H1 (cell line): ENCODE results near the gene CAPN10. TPM values are rescaled to one million over a fixed set of nuclear protein-coding genes. Genes with fewer than 3 reads are reported as not detected.

Source experiments
- CTCF ChIA-PET: fragments of 300-600 bp; sonication (Branson Sonifier 250); formaldehyde crosslinking; loops from one replicate; lab custom pipeline; 2021; ENCODE audit not compliant: partially characterized antibody; lab: Charles Lee
- POLR2A ChIA-PET: fragments of 300-600 bp; sonication (Branson Sonifier 250); formaldehyde crosslinking; loops from one replicate; lab custom pipeline; 2021; ENCODE audit warnings: inconsistent platforms; ENCODE audit not compliant: partially characterized antibody; lab: Charles Lee
- DNase-seq, 2 experiments: peaks; one replicate each; pipeline versions ENCODE4 v3.0.0 to v3.0.0-alpha.2; 2010 to 2022; ENCODE audit warnings: low spot score in 2 of 2, low read depth in 1 of 2, mixed read lengths in 1 of 2
- FAIRE-seq: peaks from 2 replicates; lab custom pipeline; 2011; peaks lifted over from hg19 to GRCh38; lab: Jason Lieb, UNC
- H2AFZ ChIP-seq: 2 replicates; pipeline ENCODE4 v1.8.1; 2012; ENCODE audit warnings: low read length, inconsistent platforms
- H2AK5ac ChIP-seq: 2 replicates; pipeline ENCODE4 v1.6.1; 2013; ENCODE audit warnings: low read depth, low read length
- H2BK120ac ChIP-seq: replicated peaks from 2 replicates; pipeline ENCODE3; 2013; ENCODE audit warnings: low read depth, low read length, inconsistent platforms
- H2BK12ac ChIP-seq: 2 replicates; pipeline ENCODE4 v1.6.1; 2013; ENCODE audit warnings: low read depth, low read length
- H2BK15ac ChIP-seq: 2 replicates; pipeline ENCODE4 v1.6.1; 2013; ENCODE audit warnings: low read length
- H2BK20ac ChIP-seq: 2 replicates; pipeline ENCODE4 v1.6.1; 2013; ENCODE audit warnings: low read length
- H2BK5ac ChIP-seq: 2 replicates; pipeline ENCODE4 v1.6.1; 2013; ENCODE audit warnings: low read depth, low read length
- H3K14ac ChIP-seq: 2 replicates; pipeline ENCODE4 v1.6.1; 2013; ENCODE audit warnings: inconsistent platforms; ENCODE audit not compliant: insufficient read length
- H3K18ac ChIP-seq: 2 replicates; pipeline ENCODE4 v1.6.1; 2013; ENCODE audit warnings: low read length; ENCODE audit errors: extremely low read depth
- H3K23ac ChIP-seq: 2 replicates; pipeline ENCODE4 v1.6.1; 2013; ENCODE audit warnings: inconsistent platforms; ENCODE audit not compliant: insufficient read length
- H3K23me2 ChIP-seq: 2 replicates; pipeline ENCODE4 v1.6.1; 2013; ENCODE audit warnings: low read depth, low read length
- H3K27ac ChIP-seq: 2 replicates; pipeline ENCODE4 v1.6.1; 2011; ENCODE audit warnings: low read depth, low read length, inconsistent platforms
- H3K27me3 ChIP-seq, 4 experiments: replicated peaks in 1 of 4; 1 replicate in 1 of 4; 2 replicates in 3 of 4; pipeline versions ENCODE4 v1.6.1 to v1.8.1; 2011 to 2013; ENCODE audit warnings: low read length in 3 of 4, mild to moderate bottlenecking in 3 of 4, inconsistent platforms in 2 of 4, mixed read lengths in 2 of 4, moderate library complexity in 1 of 4; ENCODE audit not compliant: control insufficient read depth in 3 of 4, insufficient read depth in 3 of 4; ENCODE audit errors: extremely low read depth in 1 of 4
- H3K36me3 ChIP-seq, 4 experiments: 2 replicates each; pipeline versions ENCODE4 v1.6.1 to v1.8.1; 2011 to 2013; ENCODE audit warnings: mild to moderate bottlenecking in 4 of 4, low read length in 3 of 4, moderate library complexity in 2 of 4, control low read depth in 1 of 4, inconsistent platforms in 1 of 4; ENCODE audit not compliant: insufficient read depth in 4 of 4, control insufficient read depth in 2 of 4
- H3K4ac ChIP-seq: replicated peaks from 2 replicates; pipeline ENCODE3; 2013; ENCODE audit warnings: low read length, low read depth, mixed read lengths, inconsistent platforms; ENCODE audit not compliant: insufficient read length
- H3K4me1 ChIP-seq, 4 experiments: replicated peaks in 1 of 4; 1 replicate in 1 of 4; 2 replicates in 3 of 4; pipeline versions ENCODE4 v1.6.1 to v1.8.1; 2011 to 2013; ENCODE audit warnings: low read length in 3 of 4, inconsistent platforms in 2 of 4, mixed read lengths in 1 of 4; ENCODE audit not compliant: insufficient read depth in 4 of 4, control insufficient read depth in 3 of 4
- H3K4me2 ChIP-seq, 2 experiments: 2 replicates each; pipeline versions ENCODE4 v1.6.1 to v1.8.1; 2011 to 2013; ENCODE audit warnings: low read depth in 2 of 2, low read length in 2 of 2, control low read depth in 1 of 2, inconsistent platforms in 1 of 2, mild to moderate bottlenecking in 1 of 2; ENCODE audit not compliant: insufficient read depth in 1 of 2
- H3K4me3 ChIP-seq, 4 experiments: fragments of 200-600, 300-600 bp in 1 of 4; sonication (generic), shearing (Covaris generic), sonication (Bioruptor Twin) in 1 of 4; 2 replicates each; pipeline versions ENCODE4 v1.5.1 to v1.8.1; 2011 to 2016; ENCODE audit warnings: low read length in 4 of 4, low read depth in 3 of 4, control low read depth in 2 of 4, inconsistent platforms in 2 of 4, mild to moderate bottlenecking in 2 of 4, mixed read lengths in 1 of 4, moderate library complexity in 1 of 4; ENCODE audit not compliant: insufficient read depth in 2 of 4; ENCODE audit errors: extremely low read depth in 1 of 4
- H3K56ac ChIP-seq: replicated peaks from 2 replicates; pipeline ENCODE3; 2013; ENCODE audit warnings: low read depth, mild to moderate bottlenecking, mixed read lengths, low read length, inconsistent platforms; ENCODE audit not compliant: insufficient read length
- H3K79me1 ChIP-seq: 2 replicates; pipeline ENCODE4 v1.6.1; 2013; ENCODE audit warnings: low read depth, low read length, control low read depth
- H3K79me2 ChIP-seq, 2 experiments: 2 replicates each; pipeline versions ENCODE4 v1.6.1 to v1.8.1; 2012 to 2013; ENCODE audit warnings: low read length in 2 of 2, mild to moderate bottlenecking in 2 of 2, inconsistent platforms in 1 of 2; ENCODE audit not compliant: insufficient read depth in 2 of 2, control insufficient read depth in 1 of 2
- H3K9ac ChIP-seq, 4 experiments: replicated peaks in 1 of 4; 1 replicate in 1 of 4; 2 replicates in 3 of 4; pipeline versions ENCODE4 v1.6.1 to v1.8.1; 2011 to 2013; ENCODE audit warnings: low read depth in 3 of 4, low read length in 3 of 4, control low read depth in 2 of 4, mild to moderate bottlenecking in 2 of 4, moderate library complexity in 2 of 4, inconsistent platforms in 1 of 4; ENCODE audit errors: extremely low read depth in 1 of 4
- H3K9me3 ChIP-seq, 2 experiments: 2 replicates each; pipeline versions ENCODE4 v1.6.1 to v1.8.1; 2012 to 2013; ENCODE audit warnings: mild to moderate bottlenecking in 2 of 2, moderate library complexity in 2 of 2, control low read depth in 1 of 2, inconsistent platforms in 1 of 2, low read depth in 1 of 2, low read length in 1 of 2, mixed read lengths in 1 of 2; ENCODE audit not compliant: insufficient read depth in 2 of 2
- H4K20me1 ChIP-seq, 2 experiments: replicated peaks in 1 of 2; 2 replicates each; pipeline versions ENCODE3 to v1.8.1; 2011 to 2013; ENCODE audit warnings: inconsistent platforms in 2 of 2, low read length in 2 of 2, mild to moderate bottlenecking in 1 of 2; ENCODE audit not compliant: insufficient read depth in 2 of 2, control insufficient read depth in 1 of 2
- H4K5ac ChIP-seq: 2 replicates; pipeline ENCODE4 v1.6.1; 2013; ENCODE audit warnings: low read length, low read depth, mixed read lengths, inconsistent platforms; ENCODE audit not compliant: insufficient read length
- H4K8ac ChIP-seq: 2 replicates; pipeline ENCODE4 v1.8.0; 2013; ENCODE audit warnings: mild to moderate bottlenecking, moderate library complexity, low read length, inconsistent platforms; ENCODE audit not compliant: insufficient read depth; ENCODE audit errors: extremely low read depth
- H4K91ac ChIP-seq: replicated peaks from 2 replicates; pipeline ENCODE3; 2013; ENCODE audit warnings: low read length, mixed read lengths, inconsistent platforms; ENCODE audit not compliant: insufficient read length
- CTBP2 ChIP-seq: IDR thresholded peaks from 2 replicates; pipeline ENCODE4 v1.7.0; 2011; ENCODE audit warnings: borderline replicate concordance, mild to moderate bottlenecking, moderate library complexity, mixed read lengths, low read length; ENCODE audit not compliant: insufficient read depth, insufficient read length
- EGR1 ChIP-seq: IDR thresholded peaks from 2 replicates; pipeline ENCODE4 v1.6.1; 2011; ENCODE audit warnings: low read depth, low read length, borderline replicate concordance
- GABPA ChIP-seq: IDR thresholded peaks from 2 replicates; pipeline ENCODE4 v1.6.1; 2011; ENCODE audit warnings: mild to moderate bottlenecking, low read length, moderate library complexity, borderline replicate concordance; ENCODE audit not compliant: insufficient read depth
- WGBS, 2 experiments: shearing (Covaris generic) in 1 of 2; methylation state at CpG; one replicate each; pipeline versions ENCODE4 v1.1.6 to v1.1.7; 2013 to 2015; ENCODE audit warnings: low lambda C conversion rate in 2 of 2, mixed read lengths in 2 of 2, inconsistent platforms in 1 of 2, low coverage in 1 of 2, missing lambda C conversion rate in 1 of 2; ENCODE audit not compliant: insufficient replicate concordance in 2 of 2, insufficient coverage in 1 of 2, insufficient read length in 1 of 2; ENCODE audit errors: extremely low coverage in 1 of 2, missing lambda C conversion rate in 1 of 2; 5-methylcytosine and 5-hydroxymethylcytosine counted together
- polyA plus RNA-seq, 7 experiments: library from polyadenylated mRNA; depleted of rRNA in 3 of 7; stranded (reverse) in 5 of 7; unstranded in 2 of 7; fragments of >200 nt in 5 of 7; fragments of 200-250 nt in 2 of 7; gene quantifications; 1 replicate in 5 of 7; 2 replicates in 1 of 7; 4 replicates in 1 of 7; pipeline versions ENCODE4 v1.2.1 to v1.2.3, GENCODE V29; 2011 to 2013; ENCODE audit warnings: missing spikeins in 2 of 7, mixed read lengths in 2 of 7
- total RNA-seq: library from RNA; stranded (reverse); fragmentation: NEBNext Ultra II Directional; extraction: Animal tissue kit (Norgen Biotek cat#: 25700); gene quantifications from 2 replicates; pipeline ENCODE4 v1.2.1, GENCODE V29; 2021

Gene CAPN10
- total and polyA plus RNA-seq, 2 of the 8 experiments (the other 6 are each of a cell fraction or from before 2014, with no cell fraction given) = 30.7 to 39.8 TPM

- Histone ChIP-seq H2BK20ac (no peak overlapping the region), H3K9ac (no peak overlapping the region), H3K4me1 (peaks cover 0 to 6% (median 1%) of the 10 kb centered on the region in 4 experiments; a peak in 3 of 7 replicates), H3K27me3 (no peaks in the 10 kb centered on the region), H3K56ac (no peak overlapping the region), H2BK15ac (no peak overlapping the region), H4K5ac (no peak overlapping the region), H2BK12ac (no peak overlapping the region), H3K79me1 (no peaks in the 10 kb centered on the region), H3K18ac (no peak overlapping the region), H3K36me3 (no peaks in the 10 kb centered on the region), H3K4me3 (no peak overlapping the region), H4K20me1 (no peaks in the 10 kb centered on the region), H2AK5ac (no peak overlapping the region), H3K14ac (no peak overlapping the region), H3K9me3 (peaks cover 27 to 29% of the 10 kb centered on the region in 2 experiments)
- WGBS, 2 experiments = 88% methylated on average over 11 of the region's 13 CpGs; no CpG with 5 or more reads in 1 of the 2 experiments
- TF ChIP-seq CTBP2 (no peak), GABPA (no peak), EGR1 (no peak)
- TF ChIP-seq, all 59 proteins: peak for 0
- Histone ChIP-seq H3K79me2 (no peaks in the 10 kb centered on the region), H3K23me2 (no peaks in the 10 kb centered on the region), H2AFZ (no peak overlapping the region), H2BK120ac (no peak overlapping the region), H4K8ac (no peak overlapping the region), H3K4me2 (no peak overlapping the region), H2BK5ac (no peak overlapping the region), H3K27ac (no peak overlapping the region), H3K4ac (no peak overlapping the region), H3K23ac (no peak overlapping the region), H4K91ac (no peak overlapping the region)
- DNase-seq (no peak), FAIRE-seq (no peak)
- ChIA-PET POLR2A (interaction anchor here (0.9 to 1.0 kb wide), 2 partner anchors 59 to 94 kb away, joined by 3 read pairs; no protein-coding TSS in a partner anchor), CTCF (no interaction called here)
Observed at GRCh38 chr2:240620149-240620731, 33.7 kb downstream of the CAPN10 start.
